ENCODE measurements around the gene C2CD4C. TPM values are rescaled to one million over a fixed set of nuclear protein-coding genes. Genes with fewer than 3 reads are reported as not detected.
"Not testable (repeated sequence)": the region's sequence is repeated elsewhere in the genome, so short reads cannot be mapped to it uniquely, and the experiment has no call there.

The C2CD4C gene
- total RNA-seq, 2 donors from 2014 or later: 0.26 to 0.55 TPM

DNA sequence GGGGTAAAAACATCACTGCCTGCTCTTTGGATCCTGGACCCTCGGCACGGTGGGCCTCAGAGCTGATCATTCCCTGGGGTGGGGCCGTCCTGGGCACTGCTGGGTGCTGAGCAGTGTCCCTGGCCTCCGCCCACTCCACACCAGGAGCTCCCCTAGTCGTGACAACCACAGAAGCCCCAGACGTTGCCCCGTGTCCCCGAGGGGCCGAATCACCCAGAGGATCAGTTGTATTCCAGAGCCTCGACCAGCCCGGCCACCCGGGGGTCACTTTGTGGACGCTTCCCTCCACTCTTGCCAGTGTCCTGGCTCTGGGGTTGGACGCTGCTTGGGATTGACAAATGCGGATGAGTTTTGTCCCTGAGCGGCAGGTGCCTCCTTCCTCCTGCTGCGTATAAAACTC, 10.2 kb downstream of the C2CD4C start:
- no peak overlapping the region for H3K27ac ChIP-seq
- no peak overlapping the region for H3K4me3 ChIP-seq
- no peaks in the 10 kb centered on the region for H3K36me3 ChIP-seq
- no peaks in the 10 kb centered on the region for H3K27me3 ChIP-seq
- H3K9me3 ChIP-seq: no peaks in the 10 kb centered on the region
- DNase-seq (ENCODE audit: low spot score): no peak
- H3K4me1 ChIP-seq: no peaks in the 10 kb centered on the region
- TF ChIP-seq, protein P1, sequence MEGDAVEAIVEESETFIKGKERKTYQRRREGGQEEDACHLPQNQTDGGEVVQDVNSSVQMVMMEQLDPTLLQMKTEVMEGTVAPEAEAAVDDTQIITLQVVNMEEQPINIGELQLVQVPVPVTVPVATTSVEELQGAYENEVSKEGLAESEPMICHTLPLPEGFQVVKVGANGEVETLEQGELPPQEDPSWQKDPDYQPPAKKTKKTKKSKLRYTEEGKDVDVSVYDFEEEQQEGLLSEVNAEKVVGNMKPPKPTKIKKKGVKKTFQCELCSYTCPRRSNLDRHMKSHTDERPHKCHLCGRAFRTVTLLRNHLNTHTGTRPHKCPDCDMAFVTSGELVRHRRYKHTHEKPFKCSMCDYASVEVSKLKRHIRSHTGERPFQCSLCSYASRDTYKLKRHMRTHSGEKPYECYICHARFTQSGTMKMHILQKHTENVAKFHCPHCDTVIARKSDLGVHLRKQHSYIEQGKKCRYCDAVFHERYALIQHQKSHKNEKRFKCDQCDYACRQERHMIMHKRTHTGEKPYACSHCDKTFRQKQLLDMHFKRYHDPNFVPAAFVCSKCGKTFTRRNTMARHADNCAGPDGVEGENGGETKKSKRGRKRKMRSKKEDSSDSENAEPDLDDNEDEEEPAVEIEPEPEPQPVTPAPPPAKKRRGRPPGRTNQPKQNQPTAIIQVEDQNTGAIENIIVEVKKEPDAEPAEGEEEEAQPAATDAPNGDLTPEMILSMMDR (IDR thresholded peaks at IDR 0.05): no peak

DNA sequence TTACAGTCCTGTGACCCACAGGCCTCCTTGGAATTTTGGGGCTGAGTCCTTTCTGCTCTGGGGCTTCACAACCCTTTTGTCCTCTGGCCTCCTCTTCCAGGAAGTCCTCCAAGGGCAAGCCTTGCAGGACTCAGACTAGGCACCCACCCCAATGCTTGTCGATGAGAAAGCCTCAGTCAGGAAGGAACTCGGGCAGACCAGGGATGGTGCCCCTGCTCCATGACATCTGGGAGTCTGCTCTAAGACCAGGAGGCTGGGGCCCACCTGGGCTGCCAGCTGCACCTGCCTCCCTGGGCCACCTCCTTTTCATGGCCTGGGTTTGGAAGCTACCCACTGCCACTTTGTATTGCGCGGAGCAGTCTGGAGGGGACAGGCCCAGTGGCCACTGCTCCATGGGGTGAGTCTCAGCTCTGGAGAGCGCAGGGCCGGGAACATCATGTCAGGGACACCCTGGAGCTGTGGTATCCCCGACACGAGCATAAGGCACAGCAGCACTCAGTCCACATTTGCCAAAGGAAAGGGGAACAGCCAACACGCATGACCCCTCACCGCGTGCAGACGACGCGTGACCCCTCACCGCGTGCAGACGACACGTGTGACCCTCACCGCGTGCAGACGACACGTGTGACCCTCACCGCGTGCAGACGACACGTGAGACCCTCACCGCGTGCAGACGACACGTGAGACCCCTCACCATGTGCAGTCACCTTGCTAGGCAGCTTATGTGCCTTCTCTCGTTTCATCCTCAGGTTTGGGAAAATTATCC, 10.8 kb downstream of the C2CD4C start:
- no peaks in the 10 kb centered on the region for H3K9me3 ChIP-seq
- TF ChIP-seq, protein P1 (IDR thresholded peaks at IDR 0.05): no peak
- no peaks in the 10 kb centered on the region for H3K36me3 ChIP-seq
- no peaks in the 10 kb centered on the region for H3K4me1 ChIP-seq
- H3K27ac ChIP-seq: no peak overlapping the region
- no peak for DNase-seq (ENCODE audit: low spot score)
- no peaks in the 10 kb centered on the region for H3K27me3 ChIP-seq
- H3K4me3 ChIP-seq: no peak overlapping the region

DNA sequence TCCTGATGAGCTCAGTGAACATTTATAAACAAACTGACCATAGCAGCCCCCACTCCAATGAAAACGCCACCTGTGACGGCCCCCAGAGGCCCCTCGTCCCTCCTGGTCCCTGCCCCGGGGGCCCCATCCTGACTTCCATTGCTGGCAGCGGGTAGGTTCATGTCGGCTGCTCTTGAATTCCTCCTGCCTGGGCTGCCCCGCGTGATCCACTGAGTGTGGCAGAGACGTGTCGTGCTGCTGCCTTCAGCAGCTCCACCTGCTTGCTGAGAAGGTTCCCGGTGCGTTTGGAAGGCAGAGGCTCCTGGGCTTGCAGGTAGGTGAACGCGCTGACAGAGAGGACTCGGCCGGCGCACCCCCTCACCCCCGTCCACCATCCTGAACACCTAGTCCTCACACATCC, 11.6 kb downstream of the C2CD4C start:
- TF ChIP-seq, protein P1 (IDR thresholded peaks at IDR 0.05): no peak

DNA sequence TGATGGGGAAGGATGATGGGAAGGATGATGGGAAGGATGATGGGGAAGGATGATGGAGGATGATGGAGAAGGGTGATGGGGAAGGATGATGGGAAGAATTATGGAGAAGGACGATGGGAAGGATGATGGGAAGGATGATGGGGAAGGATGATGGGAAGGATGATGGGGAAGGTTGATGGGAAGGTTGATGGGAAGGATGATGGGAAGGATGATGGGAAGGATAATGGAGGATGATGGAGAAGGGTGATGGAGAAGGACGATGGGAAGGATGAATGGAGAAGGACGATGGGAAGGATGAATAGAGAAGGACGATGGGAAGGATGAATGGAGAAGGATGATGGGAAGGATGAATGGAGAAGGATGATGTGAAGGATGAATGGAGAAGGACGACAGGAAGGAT, 13.5 kb downstream of the C2CD4C start:
- TF ChIP-seq, protein P1 (IDR thresholded peaks at IDR 0.05): no peak
- H3K4me1 ChIP-seq: no peaks in the 10 kb centered on the region
- no peaks in the 10 kb centered on the region for H3K9me3 ChIP-seq
- H3K4me3 ChIP-seq: no peak overlapping the region
- DNase-seq (ENCODE audit: low spot score): no peak
- no peaks in the 10 kb centered on the region for H3K36me3 ChIP-seq
- H3K27ac ChIP-seq: no peak overlapping the region
- H3K27me3 ChIP-seq: no peaks in the 10 kb centered on the region

More for the DNA sequence above, 11.6 kb downstream of the C2CD4C start:
- no peaks in the 10 kb centered on the region for H3K36me3 ChIP-seq
- H3K4me3 ChIP-seq: no peak overlapping the region
- H3K27ac ChIP-seq: no peak overlapping the region
- H3K27me3 ChIP-seq: no peaks in the 10 kb centered on the region
- no peaks in the 10 kb centered on the region for H3K4me1 ChIP-seq
- DNase-seq (ENCODE audit: low spot score): no peak
- no peaks in the 10 kb centered on the region for H3K9me3 ChIP-seq

DNA sequence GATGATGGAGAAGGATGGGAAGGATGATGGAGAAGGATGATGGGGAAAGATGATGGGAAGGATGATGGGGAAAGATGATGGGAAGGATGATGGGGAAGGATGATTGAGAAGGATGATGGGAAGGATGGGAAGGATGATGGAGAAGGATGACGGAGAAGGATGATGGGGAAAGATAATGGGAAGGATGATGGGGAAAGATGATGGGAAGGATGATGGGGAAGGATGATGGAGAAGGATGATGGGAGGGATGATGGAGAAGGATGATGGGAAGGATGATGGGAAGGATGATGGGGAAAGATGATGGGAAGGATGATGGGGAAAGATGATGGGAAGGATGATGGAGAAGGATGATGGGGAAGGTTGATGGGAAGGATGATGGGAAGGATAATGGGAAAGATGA, 14.1 kb downstream of the C2CD4C start:
- not testable (repeated sequence) for H3K27me3 ChIP-seq; H3K4me1 ChIP-seq; H3K36me3 ChIP-seq; H3K4me3 ChIP-seq; H3K27ac ChIP-seq; H3K9me3 ChIP-seq; DNase-seq (ENCODE audit: low spot score)

DNA sequence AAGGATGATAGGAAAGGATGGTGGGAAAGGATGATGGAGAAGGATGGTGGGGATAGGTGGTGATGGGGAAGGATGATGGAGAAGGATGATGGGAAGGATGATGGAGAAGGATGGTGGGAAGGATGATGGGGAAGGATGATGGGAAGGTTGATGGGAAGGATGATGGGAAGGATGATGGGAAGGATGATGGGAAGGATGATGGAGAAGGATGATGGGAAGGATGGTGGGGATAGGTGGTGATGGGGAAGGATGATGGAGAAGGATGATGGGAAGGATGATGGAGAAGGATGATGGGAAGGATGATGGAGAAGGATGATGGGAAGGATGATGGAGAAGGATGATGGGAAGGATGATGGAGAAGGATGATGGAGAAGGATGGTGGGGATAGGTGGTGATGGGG, 15.4 kb downstream of the C2CD4C start:
- H3K4me3 ChIP-seq; DNase-seq (ENCODE audit: low spot score); H3K27me3 ChIP-seq; H3K9me3 ChIP-seq; H3K4me1 ChIP-seq; H3K27ac ChIP-seq; H3K36me3 ChIP-seq: not testable (repeated sequence)

DNA sequence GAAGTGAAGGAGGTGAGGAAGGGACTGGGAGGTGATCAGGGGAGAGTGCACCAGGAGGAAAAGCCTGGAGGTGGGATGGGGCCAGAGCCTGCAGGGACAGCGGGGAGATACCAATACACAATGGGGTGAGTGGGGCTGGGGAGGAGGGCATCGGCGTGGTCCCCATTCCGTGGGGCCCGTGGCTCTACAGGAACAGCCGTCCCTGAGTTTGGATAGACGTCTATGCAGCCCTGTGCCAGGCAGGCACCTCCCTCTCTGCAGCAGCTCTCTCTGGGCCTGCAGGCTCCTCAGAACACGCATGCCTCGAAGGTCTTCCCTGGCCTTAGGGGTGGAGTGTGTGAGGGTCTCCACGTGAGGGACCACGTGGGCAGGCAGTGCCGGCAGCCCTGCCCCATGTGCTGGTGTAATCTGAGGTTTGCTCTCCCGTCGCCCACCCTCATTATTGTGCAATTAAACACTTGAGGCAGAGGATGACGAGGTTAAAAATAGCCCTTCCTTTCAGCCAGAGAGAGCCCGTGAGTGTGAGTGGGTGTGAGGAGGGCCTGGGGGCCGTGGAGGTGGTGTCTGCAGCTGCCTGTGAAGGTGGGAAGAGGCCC, 16.5 kb downstream of the C2CD4C start:
- DNase-seq (ENCODE audit: low spot score): no peak
- H3K9me3 ChIP-seq: no peaks in the 10 kb centered on the region
- no peaks in the 10 kb centered on the region for H3K27me3 ChIP-seq
- H3K4me1 ChIP-seq: no peaks in the 10 kb centered on the region
- no peak overlapping the region for H3K27ac ChIP-seq
- no peaks in the 10 kb centered on the region for H3K36me3 ChIP-seq
- H3K4me3 ChIP-seq: no peak overlapping the region
- TF ChIP-seq, protein P1 (IDR thresholded peaks at IDR 0.05): no peak

Measured in right atrium auricular region (tissue), 2 donors.